Prostate gland (tissue), 2 donors: ENCODE data around the gene PALM. TPM values are rescaled to one million over a fixed set of nuclear protein-coding genes. Genes with fewer than 3 reads are reported as not detected.

ENCODE experiments used
- DNase-seq: peaks from one replicate; pipeline ENCODE4 v3.0.0-alpha.2; 2019; ENCODE audit warnings: low spot score
- H3K27ac ChIP-seq, 2 donors: fragments of 200-600 bp; sonication (generic); 2 replicates each; pipeline ENCODE4 v1.5.1; 2017 to 2019
- H3K27me3 ChIP-seq: fragments of 200-600 bp; sonication (generic); replicated peaks from 2 replicates; pipeline ENCODE4 v1.5.1; 2019; ENCODE audit not compliant: insufficient read depth
- H3K36me3 ChIP-seq, 2 donors: fragments of 200-600 bp; sonication (generic); 1 replicate in 1 of 2; 2 replicates in 1 of 2; pipeline versions ENCODE4 v1.5.1 to v1.8.1; 2017 to 2019
- H3K4me1 ChIP-seq: fragments of 200-600 bp; sonication (generic); replicated peaks from 2 replicates; pipeline ENCODE4 v1.5.1; 2019
- H3K4me3 ChIP-seq, 2 donors: fragments of 200-600 bp; sonication (generic); 2 replicates each; pipeline ENCODE4 v1.5.1; 2017 to 2019
- H3K9me3 ChIP-seq: fragments of 200-600 bp; sonication (generic); 2 replicates; pipeline ENCODE4 v1.5.1; 2017
- POLR2A ChIP-seq: fragments of 450-650 bp; IDR thresholded peaks from one replicate; pipeline ENCODE4 v1.6.1; 2016; ENCODE audit warnings: antibody characterized with exemption, mild to moderate bottlenecking
- POLR2AphosphoS5 ChIP-seq: sonication (generic); formaldehyde crosslinking; IDR thresholded peaks from one replicate; pipeline ENCODE4 v1.6.1; 2017; ENCODE audit warnings: antibody characterized with exemption
- WGBS: methylation state at CpG from one replicate; pipeline ENCODE4 v1.1.5; 2018; 5-methylcytosine and 5-hydroxymethylcytosine counted together
- intact Hi-C: fragments of 100-400 bp; cut with DNase I; formaldehyde crosslinking; loops from one replicate; pipeline ENCODE4 v1.14.2; 2022
- total RNA-seq, 2 donors: library from RNA; depleted of rRNA; stranded (reverse); fragments of >200 nt; gene quantifications; one replicate each; pipeline ENCODE4 v1.1.0, GENCODE V29; 2016
- TF ChIP-seq, protein P1 (sequence below), 4 experiments: fragments of 200-600 bp in 2 of 4; fragments of 450-650 bp in 2 of 4; sonication (generic) in 2 of 4; IDR thresholded peaks; 1 replicate in 3 of 4; 2 replicates in 1 of 4; pipeline ENCODE4 v1.5.1; 2016 to 2019; ENCODE audit warnings: antibody characterized with exemption in 4 of 4, mild to moderate bottlenecking in 2 of 4, moderate library complexity in 2 of 4

PALM gene
- total RNA-seq, 2 donors from 2014 or later, result 40.9 to 58.7 TPM

DNA sequence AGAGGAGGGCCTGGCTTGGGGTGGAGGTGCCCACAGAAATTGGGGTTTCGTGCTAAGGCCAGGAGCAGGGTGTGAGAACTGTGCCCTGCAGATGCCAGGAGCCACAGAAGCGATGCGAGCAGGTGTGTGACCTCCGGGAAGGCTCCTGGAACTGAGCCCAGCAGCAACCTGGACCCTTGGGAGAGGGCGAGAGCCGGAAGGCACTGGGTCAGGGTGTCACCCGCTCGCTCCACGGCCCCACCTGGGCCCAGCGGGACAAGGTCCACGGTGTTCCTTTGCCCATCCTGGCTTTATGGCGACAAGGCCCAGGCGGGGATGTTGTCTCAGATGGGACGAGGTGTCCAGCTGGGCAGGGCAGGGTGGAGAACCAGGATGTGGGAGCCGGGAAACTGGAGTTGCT is 46.3 kb downstream of the PALM start:
- no peak for DNase-seq
- 92% methylated on average over 15 of the region's 15 CpGs for WGBS
- Histone ChIP-seq H3K4me1 (peaks cover 3% of the 10 kb centered on the region), H3K9me3 (no peaks in the 10 kb centered on the region), H3K27me3 (no peaks in the 10 kb centered on the region), H3K36me3 (no peaks in the 10 kb centered on the region), H3K27ac (no peak overlapping the region), H3K4me3 (no peak overlapping the region)
- intact Hi-C loops, result no loop called here
- TF ChIP-seq POLR2AphosphoS5 (no peak), POLR2A (no peak)
- TF ChIP-seq, protein P1, sequence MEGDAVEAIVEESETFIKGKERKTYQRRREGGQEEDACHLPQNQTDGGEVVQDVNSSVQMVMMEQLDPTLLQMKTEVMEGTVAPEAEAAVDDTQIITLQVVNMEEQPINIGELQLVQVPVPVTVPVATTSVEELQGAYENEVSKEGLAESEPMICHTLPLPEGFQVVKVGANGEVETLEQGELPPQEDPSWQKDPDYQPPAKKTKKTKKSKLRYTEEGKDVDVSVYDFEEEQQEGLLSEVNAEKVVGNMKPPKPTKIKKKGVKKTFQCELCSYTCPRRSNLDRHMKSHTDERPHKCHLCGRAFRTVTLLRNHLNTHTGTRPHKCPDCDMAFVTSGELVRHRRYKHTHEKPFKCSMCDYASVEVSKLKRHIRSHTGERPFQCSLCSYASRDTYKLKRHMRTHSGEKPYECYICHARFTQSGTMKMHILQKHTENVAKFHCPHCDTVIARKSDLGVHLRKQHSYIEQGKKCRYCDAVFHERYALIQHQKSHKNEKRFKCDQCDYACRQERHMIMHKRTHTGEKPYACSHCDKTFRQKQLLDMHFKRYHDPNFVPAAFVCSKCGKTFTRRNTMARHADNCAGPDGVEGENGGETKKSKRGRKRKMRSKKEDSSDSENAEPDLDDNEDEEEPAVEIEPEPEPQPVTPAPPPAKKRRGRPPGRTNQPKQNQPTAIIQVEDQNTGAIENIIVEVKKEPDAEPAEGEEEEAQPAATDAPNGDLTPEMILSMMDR (IDR thresholded peaks at IDR 0.05), result no peak

DNA sequence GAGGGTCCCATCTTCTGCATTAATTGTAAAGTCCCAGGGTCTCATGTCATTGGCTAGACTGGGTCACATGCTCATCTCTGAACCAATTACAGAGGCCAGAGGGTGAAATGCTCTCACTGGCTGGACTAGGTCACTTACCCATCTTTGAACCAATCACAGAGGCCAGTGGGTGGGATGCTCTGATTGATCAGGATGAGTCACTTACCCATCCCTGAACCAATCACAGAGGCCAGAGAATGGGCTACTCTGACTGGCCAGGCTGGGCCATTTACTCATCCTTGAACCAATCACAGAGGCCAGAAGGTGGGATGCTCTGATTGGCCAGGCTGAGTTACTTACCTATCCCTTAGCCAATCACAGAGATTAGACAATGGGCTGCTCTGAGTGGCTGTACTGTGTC is 47.5 kb downstream of the PALM start:
- Histone ChIP-seq H3K9me3 (no peaks in the 10 kb centered on the region), H3K4me1 (peaks cover 3% of the 10 kb centered on the region), H3K4me3 (no peak overlapping the region), H3K36me3 (no peaks in the 10 kb centered on the region), H3K27ac (no peak overlapping the region), H3K27me3 (no peaks in the 10 kb centered on the region)
- intact Hi-C loops, result no loop called here
- TF ChIP-seq POLR2AphosphoS5 (no peak), POLR2A (no peak)
- TF ChIP-seq, protein P1 (IDR thresholded peaks at IDR 0.05), result no peak
- no peak for DNase-seq

DNA sequence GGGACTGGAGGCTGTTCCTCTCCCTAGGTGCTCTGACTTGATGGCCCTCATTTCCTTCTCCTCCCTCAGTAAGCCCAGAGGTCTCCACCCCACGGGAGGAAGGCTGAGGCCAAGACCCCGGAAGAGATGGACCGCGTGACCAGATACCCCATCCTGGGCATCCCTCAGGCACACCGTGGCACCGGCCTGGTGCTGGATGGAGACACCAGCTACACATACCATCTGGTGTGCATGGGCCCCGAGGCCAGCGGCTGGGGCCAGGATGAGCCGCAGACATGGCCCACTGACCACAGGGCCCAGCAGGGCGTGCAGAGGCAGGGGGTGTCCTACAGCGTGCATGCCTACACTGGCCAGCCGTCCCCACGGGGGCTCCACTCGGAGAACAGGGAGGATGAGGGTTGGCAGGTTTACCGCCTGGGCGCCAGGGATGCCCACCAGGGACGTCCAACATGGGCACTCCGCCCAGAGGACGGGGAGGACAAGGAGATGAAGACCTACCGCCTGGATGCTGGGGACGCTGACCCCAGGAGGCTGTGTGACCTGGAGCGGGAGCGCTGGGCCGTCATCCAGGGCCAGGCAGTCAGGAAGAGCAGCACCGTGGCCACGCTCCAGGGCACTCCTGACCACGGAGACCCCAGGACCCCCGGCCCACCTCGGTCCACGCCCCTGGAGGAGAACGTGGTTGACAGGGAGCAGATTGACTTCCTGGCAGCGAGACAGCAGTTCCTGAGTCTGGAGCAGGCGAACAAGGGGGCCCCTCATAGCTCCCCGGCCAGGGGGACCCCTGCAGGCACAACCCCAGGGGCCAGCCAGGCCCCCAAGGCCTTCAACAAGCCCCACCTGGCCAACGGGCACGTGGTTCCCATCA is 48.3 kb downstream of the PALM start:
- no peak overlapping the region for H3K4me3 ChIP-seq
- no peaks in the 10 kb centered on the region for H3K36me3 ChIP-seq
- TF ChIP-seq, protein P1 (IDR thresholded peaks at IDR 0.05), result no peak
- TF ChIP-seq POLR2AphosphoS5 (no peak), POLR2A (no peak)
- H3K27ac ChIP-seq, result no peak overlapping the region
- H3K27me3 ChIP-seq, result no peaks in the 10 kb centered on the region
- H3K4me1 ChIP-seq, result peaks cover 1% of the 10 kb centered on the region
- no peak for DNase-seq
- H3K9me3 ChIP-seq, result no peaks in the 10 kb centered on the region
- 92% methylated on average over 28 of the region's 36 CpGs for WGBS
- intact Hi-C loops, result no loop called here

DNA sequence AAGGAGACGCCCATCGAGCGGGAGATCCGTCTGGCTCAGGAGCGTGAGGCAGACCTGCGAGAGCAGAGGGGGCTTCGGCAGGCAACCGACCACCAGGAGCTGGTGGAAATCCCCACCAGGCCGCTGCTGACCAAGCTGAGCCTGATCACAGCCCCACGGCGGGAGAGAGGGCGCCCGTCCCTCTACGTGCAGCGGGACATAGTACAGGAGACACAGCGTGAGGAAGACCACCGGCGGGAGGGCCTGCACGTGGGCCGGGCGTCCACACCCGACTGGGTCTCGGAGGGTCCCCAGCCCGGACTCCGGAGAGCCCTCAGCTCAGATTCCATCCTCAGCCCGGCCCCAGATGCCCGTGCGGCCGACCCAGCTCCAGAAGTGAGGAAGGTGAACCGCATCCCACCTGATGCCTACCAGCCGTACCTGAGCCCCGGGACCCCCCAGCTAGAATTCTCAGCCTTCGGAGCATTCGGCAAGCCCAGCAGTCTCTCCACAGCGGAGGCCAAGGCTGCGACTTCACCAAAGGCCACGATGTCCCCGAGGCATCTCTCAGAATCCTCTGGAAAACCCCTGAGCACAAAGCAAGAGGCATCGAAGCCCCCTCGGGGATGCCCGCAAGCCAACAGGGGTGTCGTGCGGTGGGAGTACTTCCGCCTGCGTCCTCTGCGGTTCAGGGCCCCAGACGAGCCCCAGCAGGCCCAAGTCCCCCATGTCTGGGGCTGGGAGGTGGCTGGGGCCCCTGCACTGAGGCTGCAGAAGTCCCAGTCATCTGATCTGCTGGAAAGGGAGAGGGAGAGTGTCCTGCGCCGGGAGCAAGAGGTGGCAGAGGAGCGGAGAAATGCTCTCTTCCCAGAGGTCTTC is 49.3 kb downstream of the PALM start:
- Histone ChIP-seq H3K27ac (no peak overlapping the region), H3K36me3 (no peaks in the 10 kb centered on the region), H3K4me3 (no peak overlapping the region), H3K4me1 (no peaks in the 10 kb centered on the region), H3K27me3 (no peaks in the 10 kb centered on the region), H3K9me3 (no peaks in the 10 kb centered on the region)
- WGBS, result 96% methylated on average over 50 of the region's 50 CpGs
- DNase-seq, result no peak
- TF ChIP-seq POLR2A, result no peak
- TF ChIP-seq POLR2AphosphoS5, result no peak
- TF ChIP-seq, protein P1 (IDR thresholded peaks at IDR 0.05), result no peak
- intact Hi-C loops, result no loop called here
